Raji (cell line): ENCODE measurements around the gene PSMB3.

Source experiments
- POLR2A ChIP-seq: IDR thresholded peaks from 2 replicates; pipeline ENCODE4 v1.6.1; 2011; ENCODE audit warnings: low read depth, low read length, control low read depth; ENCODE audit not compliant: insufficient read depth

Gene PSMB3

GRCh38 chr17:38740044-38740443 lies 12.5 kb upstream of the PSMB3 start:
- no peak for TF ChIP-seq POLR2A

DNA sequence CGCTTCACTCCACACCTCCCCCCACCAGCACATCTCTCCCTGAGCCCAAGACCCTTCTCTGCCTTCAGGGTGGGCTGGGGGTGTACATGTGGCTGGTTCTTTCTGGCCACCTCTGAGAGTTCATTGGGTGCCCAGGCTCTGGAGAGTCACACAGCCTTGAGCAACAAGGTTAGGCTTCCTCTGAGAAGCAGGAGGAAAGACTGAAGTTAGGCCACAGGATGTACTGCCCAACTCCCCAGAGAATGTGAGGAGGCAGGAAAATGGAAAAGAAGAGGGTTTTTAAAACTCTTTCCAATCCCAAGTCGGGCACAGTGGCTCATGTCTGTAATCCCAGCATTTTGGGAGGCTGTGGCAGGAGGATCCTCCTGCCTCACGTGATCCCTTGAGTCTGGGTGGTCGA lies 11.7 kb upstream of the PSMB3 start:
- TF ChIP-seq POLR2A, result no peak

DNA sequence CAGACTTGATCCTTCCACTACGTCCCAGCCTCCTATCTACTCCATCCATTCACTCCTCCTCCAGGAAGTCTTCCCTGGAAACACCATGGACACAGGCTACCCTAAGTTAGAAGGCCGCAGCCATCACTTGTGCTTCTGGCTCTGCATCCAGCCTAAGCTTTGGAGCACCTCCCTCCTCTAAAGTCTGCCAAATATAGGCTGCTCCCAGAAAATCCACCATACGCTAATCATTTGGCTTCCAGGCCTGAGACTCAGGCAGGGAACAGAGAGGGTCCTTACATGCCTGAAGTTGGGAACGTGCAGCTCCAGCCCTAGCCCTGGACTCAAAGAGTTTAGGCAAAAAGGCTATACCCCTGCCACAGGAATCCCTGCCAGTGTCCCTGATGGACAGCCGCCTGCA lies 11.1 kb upstream of the PSMB3 start:
- no peak for TF ChIP-seq POLR2A

DNA sequence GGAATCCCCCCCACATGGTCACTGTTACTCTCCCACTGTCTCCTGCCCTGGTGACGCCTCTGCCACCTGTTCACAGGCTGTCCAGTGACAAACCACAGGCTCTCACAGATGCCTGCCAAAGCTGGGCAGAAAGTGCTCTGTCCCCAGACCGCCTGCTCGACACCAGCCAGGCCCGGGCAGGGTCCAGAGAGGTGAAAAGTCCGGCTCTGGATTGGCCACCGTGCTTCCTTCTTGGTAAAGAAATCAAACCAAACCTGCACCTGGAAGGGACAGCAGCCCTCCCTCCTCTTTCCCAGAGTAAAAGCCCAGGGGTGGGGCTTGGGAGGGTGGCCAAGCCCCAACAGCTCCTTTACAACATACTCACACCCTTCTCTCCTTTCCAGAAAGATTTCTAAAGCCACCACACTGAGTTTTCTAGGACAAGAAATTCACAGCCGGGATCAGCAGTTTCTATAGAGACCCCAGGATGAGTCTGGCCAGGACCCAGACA lies 10.6 kb upstream of the PSMB3 start:
- TF ChIP-seq POLR2A, result no peak

- TF ChIP-seq POLR2A, result no peak
These were observed 9.9 kb upstream of the PSMB3 start for GRCh38 chr17:38742411-38743308.

- no peak for TF ChIP-seq POLR2A
These were observed 8.9 kb upstream of the PSMB3 start for GRCh38 chr17:38743556-38744171.

GRCh38 chr17:38745545-38745944 lies 7.0 kb upstream of the PSMB3 start:
- no peak for TF ChIP-seq POLR2A

- TF ChIP-seq POLR2A, result no peak
These were observed 6.3 kb upstream of the PSMB3 start for GRCh38 chr17:38746004-38746848.

DNA sequence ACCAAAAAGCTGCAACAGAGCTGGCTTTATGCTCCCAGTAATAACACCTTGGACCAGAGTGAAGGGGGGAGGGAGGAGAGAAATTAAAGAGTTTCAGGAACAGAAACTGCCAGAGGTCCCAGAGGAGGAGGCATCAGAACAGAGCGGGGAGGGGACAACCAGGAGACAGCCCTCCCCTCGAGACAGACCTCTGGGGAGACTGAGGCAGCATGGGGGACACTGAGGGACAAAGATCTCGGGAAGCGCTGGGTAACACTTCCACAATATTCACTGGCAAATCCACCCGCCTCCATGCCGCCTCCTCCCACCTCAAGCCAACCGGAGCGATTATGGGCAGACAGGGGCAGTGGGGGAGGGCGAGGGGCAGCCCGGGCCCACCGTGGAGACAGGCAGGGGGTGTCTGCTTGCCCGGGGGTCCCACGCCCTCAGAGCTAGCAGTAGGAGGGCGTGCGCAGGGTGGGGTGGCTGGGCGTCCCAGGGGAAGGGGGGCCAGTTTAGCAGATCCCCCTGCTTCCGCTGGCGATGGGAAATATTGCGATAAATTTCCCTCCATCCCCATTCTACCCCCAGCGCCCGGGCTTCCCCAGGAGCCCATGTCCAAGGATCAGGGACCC lies 5.6 kb upstream of the PSMB3 start:
- peak; percentile 27; the same call in 1 of the 2 replicates for TF ChIP-seq POLR2A

GRCh38 chr17:38747463-38748148 lies 4.9 kb upstream of the PSMB3 start:
- no peak for TF ChIP-seq POLR2A

GRCh38 chr17:38748149-38748891 lies 4.2 kb upstream of the PSMB3 start, which contains the start of gene PCGF2:
Gene PCGF2 (minus strand): TSS chr17:38748336. CDS start chr17:38740402, 7,934 bp downstream.
- TF ChIP-seq POLR2A, result no peak

DNA sequence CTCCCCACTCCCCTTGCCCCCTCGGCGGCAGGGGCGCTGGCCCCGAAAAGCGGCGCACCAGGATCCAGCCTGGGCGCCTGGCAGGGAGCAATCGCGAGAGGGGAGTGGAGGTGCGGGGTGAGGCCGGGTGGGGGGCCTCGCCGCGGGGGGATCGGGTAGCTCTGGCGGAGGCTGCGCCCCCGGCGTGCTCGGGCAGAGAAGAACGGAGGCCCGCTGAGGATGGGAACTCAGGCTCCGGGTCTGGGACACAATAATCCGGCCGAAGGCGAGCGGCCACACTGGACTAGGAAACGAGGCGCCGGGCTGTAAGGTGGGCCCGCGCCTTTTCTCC lies 3.7 kb upstream of the PSMB3 start:
- no peak for TF ChIP-seq POLR2A

- no peak for TF ChIP-seq POLR2A
These were observed 3.1 kb upstream of the PSMB3 start for GRCh38 chr17:38749223-38750043.
